Panc1 (cell line): ENCODE measurements around the gene DUSP10. TPM values are rescaled to one million over a fixed set of nuclear protein-coding genes. Genes with fewer than 3 reads are reported as not detected.

ENCODE experiments used
- ATAC-seq: fragments of 200-7000 bp; cut with Tn5 transposase; 2 replicates; pipeline ENCODE4 v1.9.1; 2020; ENCODE audit warnings: mild to moderate bottlenecking, moderate library complexity
- BruUV-seq: library from RNA; stranded (reverse); fragments of 400-500 nt; replicated peaks from 2 replicates; lab custom pipeline; 2021; lab: Mats Ljungman, UMichigan
- CTCF ChIA-PET: fragments of 300-600 bp; sonication (Branson Sonifier 250); formaldehyde crosslinking; loops from one replicate; lab custom pipeline; 2022; ENCODE audit warnings: antibody characterized with exemption; lab: Charles Lee
- POLR2A ChIA-PET: fragments of 300-600 bp; sonication (Branson Sonifier 250); formaldehyde crosslinking; loops from one replicate; lab custom pipeline; 2022; ENCODE audit warnings: antibody characterized with exemption; lab: Charles Lee
- DNase-seq: peaks from one replicate; pipeline ENCODE4 v3.0.0-alpha.2; 2010; ENCODE audit warnings: low read depth, low spot score
- H3K27ac ChIP-seq: 2 replicates; pipeline ENCODE4 v1.5.1; 2011; ENCODE audit warnings: mild to moderate bottlenecking, low read length, inconsistent platforms
- H3K27me3 ChIP-seq: fragments of 200-500 bp; sonication (Bioruptor generic); 2 replicates; pipeline ENCODE4 v1.6.0; 2014; ENCODE audit warnings: low read length, inconsistent platforms; ENCODE audit not compliant: control insufficient read depth, insufficient read depth
- H3K36me3 ChIP-seq: fragments of 200-500 bp; sonication (Bioruptor generic); 2 replicates; pipeline ENCODE4 v1.5.1; 2014; ENCODE audit warnings: inconsistent platforms, mild to moderate bottlenecking, low read length, moderate library complexity; ENCODE audit not compliant: control insufficient read depth, insufficient read depth
- H3K4me1 ChIP-seq: 2 replicates; pipeline ENCODE4 v1.5.1; 2011; ENCODE audit warnings: inconsistent platforms, mild to moderate bottlenecking, low read length, moderate library complexity; ENCODE audit not compliant: control insufficient read depth, insufficient read depth
- H3K4me3 ChIP-seq, 2 experiments: 2 replicates each; pipeline ENCODE4 v1.5.1; 2011 to 2012; ENCODE audit warnings: low read depth in 2 of 2, low read length in 2 of 2, mild to moderate bottlenecking in 2 of 2, inconsistent platforms in 1 of 2, moderate library complexity in 1 of 2
- H3K9me3 ChIP-seq: fragments of 200-500 bp; sonication (Bioruptor generic); 2 replicates; pipeline ENCODE4 v1.5.1; 2014; ENCODE audit warnings: low read depth, mild to moderate bottlenecking, inconsistent platforms, low read length, moderate library complexity; ENCODE audit not compliant: control insufficient read depth, insufficient read depth
- POLR2AphosphoS5 ChIP-seq: IDR thresholded peaks from 2 replicates; pipeline ENCODE4 v1.6.1; 2012; ENCODE audit warnings: mild to moderate bottlenecking, low read depth, low read length, moderate library complexity
- SIN3A ChIP-seq: IDR thresholded peaks from 2 replicates; pipeline ENCODE4 v1.6.1; 2012; ENCODE audit warnings: low read depth, mild to moderate bottlenecking, low read length, moderate library complexity, borderline replicate concordance; ENCODE audit not compliant: insufficient read depth
- TCF7L2 ChIP-seq: IDR thresholded peaks from 2 replicates; pipeline ENCODE4 v1.6.1; 2011; ENCODE audit warnings: mild to moderate bottlenecking, low read depth, low read length, inconsistent platforms
- in situ Hi-C: cut with HindIII; loops from 2 replicates; pipeline ENCODE4 v1.10.0; 2016; ENCODE audit warnings: low sequenced_read_pairs, low pct_unique_long_range_greater_than_20kb
- intact Hi-C: fragments of 100-400 bp; cut with micrococcal nuclease; formaldehyde crosslinking; loops from one replicate; pipeline ENCODE4 v1.10.0; 2022; ENCODE audit not compliant: unreplicated experiment
- total RNA-seq: library from RNA; stranded (reverse); gene quantifications from one replicate; pipeline ENCODE4 v1.2.1, GENCODE V29; 2021; ENCODE audit not compliant: unreplicated experiment
- TF ChIP-seq, protein P1 (sequence below): fragments of 450-650 bp; IDR thresholded peaks from 2 replicates; pipeline ENCODE4 v1.5.1; 2017; ENCODE audit warnings: mild to moderate bottlenecking
- TF ChIP-seq, protein P2 (sequence below), 2 experiments: IDR thresholded peaks; 2 replicates each; pipeline ENCODE4 v1.6.1; 2011 to 2012; ENCODE audit warnings: low read depth in 2 of 2, control low read depth in 1 of 2, low read length in 1 of 2, mild to moderate bottlenecking in 1 of 2, moderate library complexity in 1 of 2; ENCODE audit not compliant: insufficient read depth in 1 of 2

The DUSP10 gene
- total RNA-seq, 1 experiment from 2014 or later, result 1.4 TPM

DNA sequence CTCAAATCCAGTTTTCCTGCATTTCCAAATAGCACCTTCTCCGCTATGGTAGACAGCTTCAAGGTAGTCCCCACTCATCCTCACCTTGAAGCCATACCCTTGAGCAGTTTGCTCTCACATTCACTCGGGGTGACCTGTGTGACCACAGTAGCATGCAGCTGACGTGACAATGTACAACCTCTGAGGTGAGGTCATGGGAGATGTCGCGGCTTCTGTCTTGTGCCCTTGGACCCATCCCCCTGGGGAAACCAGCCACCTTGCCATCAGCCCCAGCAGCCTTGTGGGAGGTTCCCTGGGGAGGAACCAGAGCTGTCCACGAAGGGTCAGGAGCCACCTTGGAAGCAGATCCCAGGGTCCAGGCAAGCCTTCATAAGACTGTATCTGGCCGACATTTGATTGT is 38.3 kb upstream of the DUSP10 start:
- Histone ChIP-seq H3K9me3 (no peaks in the 10 kb centered on the region), H3K27ac (no peak overlapping the region), H3K4me3 (no peak overlapping the region), H3K27me3 (no peaks in the 10 kb centered on the region), H3K36me3 (no peaks in the 10 kb centered on the region), H3K4me1 (no peaks in the 10 kb centered on the region)
- TF ChIP-seq, protein P1, sequence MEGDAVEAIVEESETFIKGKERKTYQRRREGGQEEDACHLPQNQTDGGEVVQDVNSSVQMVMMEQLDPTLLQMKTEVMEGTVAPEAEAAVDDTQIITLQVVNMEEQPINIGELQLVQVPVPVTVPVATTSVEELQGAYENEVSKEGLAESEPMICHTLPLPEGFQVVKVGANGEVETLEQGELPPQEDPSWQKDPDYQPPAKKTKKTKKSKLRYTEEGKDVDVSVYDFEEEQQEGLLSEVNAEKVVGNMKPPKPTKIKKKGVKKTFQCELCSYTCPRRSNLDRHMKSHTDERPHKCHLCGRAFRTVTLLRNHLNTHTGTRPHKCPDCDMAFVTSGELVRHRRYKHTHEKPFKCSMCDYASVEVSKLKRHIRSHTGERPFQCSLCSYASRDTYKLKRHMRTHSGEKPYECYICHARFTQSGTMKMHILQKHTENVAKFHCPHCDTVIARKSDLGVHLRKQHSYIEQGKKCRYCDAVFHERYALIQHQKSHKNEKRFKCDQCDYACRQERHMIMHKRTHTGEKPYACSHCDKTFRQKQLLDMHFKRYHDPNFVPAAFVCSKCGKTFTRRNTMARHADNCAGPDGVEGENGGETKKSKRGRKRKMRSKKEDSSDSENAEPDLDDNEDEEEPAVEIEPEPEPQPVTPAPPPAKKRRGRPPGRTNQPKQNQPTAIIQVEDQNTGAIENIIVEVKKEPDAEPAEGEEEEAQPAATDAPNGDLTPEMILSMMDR, result no peak
- no peak for TF ChIP-seq SIN3A
- TF ChIP-seq, protein P2, sequence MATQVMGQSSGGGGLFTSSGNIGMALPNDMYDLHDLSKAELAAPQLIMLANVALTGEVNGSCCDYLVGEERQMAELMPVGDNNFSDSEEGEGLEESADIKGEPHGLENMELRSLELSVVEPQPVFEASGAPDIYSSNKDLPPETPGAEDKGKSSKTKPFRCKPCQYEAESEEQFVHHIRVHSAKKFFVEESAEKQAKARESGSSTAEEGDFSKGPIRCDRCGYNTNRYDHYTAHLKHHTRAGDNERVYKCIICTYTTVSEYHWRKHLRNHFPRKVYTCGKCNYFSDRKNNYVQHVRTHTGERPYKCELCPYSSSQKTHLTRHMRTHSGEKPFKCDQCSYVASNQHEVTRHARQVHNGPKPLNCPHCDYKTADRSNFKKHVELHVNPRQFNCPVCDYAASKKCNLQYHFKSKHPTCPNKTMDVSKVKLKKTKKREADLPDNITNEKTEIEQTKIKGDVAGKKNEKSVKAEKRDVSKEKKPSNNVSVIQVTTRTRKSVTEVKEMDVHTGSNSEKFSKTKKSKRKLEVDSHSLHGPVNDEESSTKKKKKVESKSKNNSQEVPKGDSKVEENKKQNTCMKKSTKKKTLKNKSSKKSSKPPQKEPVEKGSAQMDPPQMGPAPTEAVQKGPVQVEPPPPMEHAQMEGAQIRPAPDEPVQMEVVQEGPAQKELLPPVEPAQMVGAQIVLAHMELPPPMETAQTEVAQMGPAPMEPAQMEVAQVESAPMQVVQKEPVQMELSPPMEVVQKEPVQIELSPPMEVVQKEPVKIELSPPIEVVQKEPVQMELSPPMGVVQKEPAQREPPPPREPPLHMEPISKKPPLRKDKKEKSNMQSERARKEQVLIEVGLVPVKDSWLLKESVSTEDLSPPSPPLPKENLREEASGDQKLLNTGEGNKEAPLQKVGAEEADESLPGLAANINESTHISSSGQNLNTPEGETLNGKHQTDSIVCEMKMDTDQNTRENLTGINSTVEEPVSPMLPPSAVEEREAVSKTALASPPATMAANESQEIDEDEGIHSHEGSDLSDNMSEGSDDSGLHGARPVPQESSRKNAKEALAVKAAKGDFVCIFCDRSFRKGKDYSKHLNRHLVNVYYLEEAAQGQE (IDR thresholded peaks at IDR 0.05; ENCODE audit: insufficient read depth in 1 of 2, low read depth in 2 of 2, low read length in 1 of 2), result no peak
- no peak for TF ChIP-seq POLR2AphosphoS5
- no peak for TF ChIP-seq TCF7L2
- ChIA-PET CTCF (no interaction called here), POLR2A (no interaction called here)
- DNase-seq, result no peak
- no peak for ATAC-seq
- in situ Hi-C loops, result no loop called here
- intact Hi-C loops, result no loop called here
- BruUV-seq, result no TSS peak

DNA sequence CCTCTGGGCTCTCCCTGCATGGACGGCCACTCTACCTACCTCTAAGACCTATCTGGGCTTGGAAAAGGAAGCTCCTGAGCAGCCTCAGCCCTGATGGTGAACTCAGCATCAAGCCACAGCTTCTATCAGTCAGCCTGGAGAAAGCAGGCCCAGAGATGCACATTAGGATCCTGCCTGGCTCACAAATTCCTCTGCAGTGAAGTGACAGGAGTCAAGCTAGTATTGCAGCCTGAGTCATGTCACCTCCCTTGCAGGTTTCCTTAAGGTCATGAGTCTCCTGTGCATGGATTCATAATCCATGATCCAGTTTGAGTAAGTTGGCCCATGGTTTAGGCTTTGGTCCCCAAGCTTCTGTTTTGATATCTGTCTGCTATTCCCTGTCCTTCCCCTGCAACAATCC is 37.9 kb upstream of the DUSP10 start:
- no peaks in the 10 kb centered on the region for H3K4me1 ChIP-seq
- H3K27me3 ChIP-seq, result no peaks in the 10 kb centered on the region
- ATAC-seq (no peak), DNase-seq (no peak)
- H3K27ac ChIP-seq, result no peak overlapping the region
- in situ Hi-C loops (no loop called here), intact Hi-C loops (no loop called here)
- ChIA-PET POLR2A (no interaction called here), CTCF (interaction anchor here (0.6 kb wide), 1 partner anchor 1040 kb away, joined by 3 read pairs; no protein-coding TSS in a partner anchor)
- H3K9me3 ChIP-seq, result no peaks in the 10 kb centered on the region
- no peak overlapping the region for H3K4me3 ChIP-seq
- BruUV-seq, result no TSS peak
- TF ChIP-seq TCF7L2 (no peak), SIN3A (no peak), POLR2AphosphoS5 (no peak)
- TF ChIP-seq, protein P1, result no peak
- TF ChIP-seq, protein P2 (IDR thresholded peaks at IDR 0.05; ENCODE audit: insufficient read depth in 1 of 2, low read depth in 2 of 2, low read length in 1 of 2), result no peak
- no peaks in the 10 kb centered on the region for H3K36me3 ChIP-seq
